ENCODE measurements around the gene ARSD. TPM values are rescaled to one million over a fixed set of nuclear protein-coding genes. Genes with fewer than 3 reads are reported as not detected.

Gene ARSD
- total RNA-seq, 4 donors from 2014 or later: 39.1 to 66.3 (median 53.0) TPM

DNA sequence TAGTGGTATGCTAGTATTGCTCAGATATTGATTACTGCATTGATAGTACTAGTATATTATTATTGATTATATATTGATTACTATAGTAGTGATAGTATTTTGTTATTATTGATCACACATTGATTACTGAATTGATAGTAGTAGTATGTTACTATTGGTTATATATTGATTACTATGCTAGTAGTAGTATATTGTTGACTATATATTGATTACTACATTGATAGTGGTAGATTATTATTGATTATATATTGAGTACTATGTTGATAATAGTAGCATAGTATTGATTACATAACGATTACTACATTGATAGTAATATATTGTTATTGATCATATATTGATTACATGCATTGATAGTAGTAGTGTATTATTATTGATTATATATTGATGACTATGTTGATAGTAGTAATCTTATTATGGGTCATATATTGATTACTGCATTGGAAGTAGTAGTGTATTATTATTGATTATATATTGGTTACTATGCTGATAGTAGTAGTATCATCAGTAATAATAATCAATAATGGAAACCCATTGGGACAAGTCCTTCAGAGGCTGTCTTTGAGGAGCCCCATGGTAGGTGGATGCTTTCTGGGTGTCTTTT lies 69.8 kb downstream of the ARSD start:
- no peak overlapping the region for H3K4me3 ChIP-seq (replicated peaks in 1 of 3)
- TF ChIP-seq CTCF (IDR thresholded peaks at IDR 0.05) (no peak), POLR2A (IDR thresholded peaks at IDR 0.05) (no peak)
- no peak for DNase-seq
- no peaks in the 10 kb centered on the region for H3K4me1 ChIP-seq
- no peaks in the 10 kb centered on the region for H3K36me3 ChIP-seq
- WGBS, 2 donors: 85 to 100% methylated on average over 1 of the region's 1 CpG
- no peak overlapping the region for H3K27ac ChIP-seq
- intact Hi-C loops (cut with DNase I): no loop called here
- no peaks in the 10 kb centered on the region for H3K27me3 ChIP-seq
- H3K9me3 ChIP-seq: no peaks in the 10 kb centered on the region

DNA sequence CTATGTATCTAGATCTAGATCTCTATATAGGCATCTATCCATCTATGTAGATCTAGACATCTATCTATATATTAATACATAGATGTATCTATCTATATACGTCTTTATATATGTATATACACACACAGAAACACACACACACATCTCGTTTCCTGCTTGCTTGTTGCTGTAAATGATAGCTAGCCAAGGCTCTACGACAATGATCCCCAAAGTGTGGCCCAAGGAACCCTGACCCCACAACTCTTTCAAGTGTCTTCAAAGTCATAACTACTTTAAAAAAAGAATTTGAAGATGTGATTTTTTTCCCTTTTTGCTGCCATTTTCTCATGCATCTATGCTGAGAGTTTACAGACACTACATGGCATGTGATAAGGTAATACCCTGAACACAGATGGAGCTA lies 71.6 kb downstream of the ARSD start:
- H3K4me3 ChIP-seq (replicated peaks in 1 of 3): no peak overlapping the region
- H3K27ac ChIP-seq: no peak overlapping the region
- H3K27me3 ChIP-seq: no peaks in the 10 kb centered on the region
- TF ChIP-seq POLR2A (IDR thresholded peaks at IDR 0.05) (no peak), CTCF (IDR thresholded peaks at IDR 0.05) (no peak)
- H3K36me3 ChIP-seq: no peaks in the 10 kb centered on the region
- H3K9me3 ChIP-seq: no peaks in the 10 kb centered on the region
- DNase-seq: no peak
- intact Hi-C loops (cut with DNase I): no loop called here
- 93 to 96% methylated on average over 3 of the region's 3 CpGs for WGBS, 2 donors
- no peaks in the 10 kb centered on the region for H3K4me1 ChIP-seq

DNA sequence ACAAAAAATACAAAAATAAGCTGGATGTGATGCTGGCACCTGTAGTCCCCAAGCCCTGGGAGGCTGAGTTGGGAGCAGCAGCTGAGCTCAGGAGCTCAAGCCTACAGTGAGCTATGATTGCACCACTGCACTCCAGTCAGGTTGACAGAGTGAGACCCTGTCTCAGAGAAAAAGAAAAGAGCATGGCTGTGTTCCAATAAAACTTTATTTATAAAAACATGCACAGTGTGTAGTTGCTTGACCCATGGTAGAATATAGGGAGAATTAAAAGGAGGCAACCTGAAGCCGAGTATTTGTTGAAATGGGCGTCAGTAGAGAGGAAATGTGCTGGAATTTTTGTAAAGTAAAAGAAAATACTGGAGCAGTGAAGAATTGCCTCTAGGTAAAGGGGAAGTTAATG lies 73.4 kb downstream of the ARSD start:
- H3K27me3 ChIP-seq: no peaks in the 10 kb centered on the region
- H3K4me3 ChIP-seq (replicated peaks in 1 of 3): no peak overlapping the region
- intact Hi-C loops (cut with DNase I): no loop called here
- no peaks in the 10 kb centered on the region for H3K9me3 ChIP-seq
- TF ChIP-seq CTCF (IDR thresholded peaks at IDR 0.05) (no peak), POLR2A (IDR thresholded peaks at IDR 0.05) (no peak)
- no peaks in the 10 kb centered on the region for H3K36me3 ChIP-seq
- no peak for DNase-seq
- H3K4me1 ChIP-seq: no peaks in the 10 kb centered on the region
- WGBS, 2 donors: 96 to 97% methylated on average over 2 of the region's 2 CpGs
- H3K27ac ChIP-seq: no peak overlapping the region

DNA sequence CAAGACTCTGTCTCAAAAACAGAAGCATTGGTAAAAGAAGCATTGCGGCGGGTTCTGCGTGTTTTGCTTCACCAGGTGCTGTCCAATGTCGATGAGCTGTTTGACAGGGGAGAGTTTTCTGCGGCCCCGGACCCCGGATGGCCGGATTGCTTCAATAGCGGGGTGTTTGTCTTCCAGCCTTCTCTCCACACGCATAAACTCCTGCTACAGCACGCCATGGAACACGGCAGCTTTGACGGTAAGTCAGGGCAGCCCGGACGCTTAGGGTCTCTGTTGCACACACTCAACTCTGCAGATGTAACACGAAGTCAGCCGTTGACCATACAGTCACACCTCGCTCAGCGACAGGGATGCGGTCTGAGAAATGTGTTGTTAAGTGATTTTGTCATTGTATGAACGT lies 74.2 kb downstream of the ARSD start:
- H3K27ac ChIP-seq: no peak overlapping the region
- H3K9me3 ChIP-seq: no peaks in the 10 kb centered on the region
- H3K27me3 ChIP-seq: no peaks in the 10 kb centered on the region
- no peak overlapping the region for H3K4me3 ChIP-seq (replicated peaks in 1 of 3)
- 90 to 96% methylated on average over 16 to 21 of the region's 21 CpGs for WGBS, 2 donors
- H3K36me3 ChIP-seq: no peaks in the 10 kb centered on the region
- no peak for DNase-seq
- TF ChIP-seq POLR2A (IDR thresholded peaks at IDR 0.05): no peak
- TF ChIP-seq CTCF (IDR thresholded peaks at IDR 0.05): no peak
- intact Hi-C loops (cut with DNase I): no loop called here
- H3K4me1 ChIP-seq: no peaks in the 10 kb centered on the region

Other genes with a start within 250 kb of the ARSD start
- 100 to 1,000 TPM; 167 to 213 (median 179) TPM for gene CD99, start 238.0 kb downstream of the ARSD start, total RNA-seq
- gene XG, start 177.3 kb downstream of the ARSD start, total RNA-seq: 1 to 10 TPM in 2 of 4 donors, under 1 TPM in 2; 0.68 to 4.7 (median 2.4) TPM
- 1 to 10 TPM in 2 of 4 donors, under 1 TPM in 2; 0.89 to 6.6 (median 2.1) TPM for gene GYG2, start 100.4 kb downstream of the ARSD start, total RNA-seq
- gene ARSH, start 77.2 kb upstream of the ARSD start, total RNA-seq: under 1 TPM in 1 of 4 donors, not detected in 3; 0.71 TPM
- gene ARSF, start 112.1 kb upstream of the ARSD start, total RNA-seq: not detected